HEK293T (cell line): ENCODE measurements around the gene CDK5.

ENCODE experiments used
- BHLHE40 ChIP-seq: fragments of 450-650 bp; IDR thresholded peaks from 2 replicates; pipeline ENCODE4 v1.6.1; 2016; ENCODE audit warnings: mild to moderate bottlenecking, moderate library complexity, borderline replicate concordance
- FOXA1 ChIP-seq: fragments of 450-650 bp; IDR thresholded peaks from 2 replicates; pipeline ENCODE4 v1.6.1; 2016; ENCODE audit warnings: mild to moderate bottlenecking
- FOXM1 ChIP-seq: fragments of 450-650 bp; IDR thresholded peaks from 2 replicates; pipeline ENCODE4 v1.6.1; 2017; ENCODE audit warnings: mild to moderate bottlenecking, borderline replicate concordance
- HDGF ChIP-seq: fragments of 450-650 bp; IDR thresholded peaks from 2 replicates; pipeline ENCODE4 v1.6.1; 2017; ENCODE audit warnings: antibody characterized with exemption, borderline replicate concordance
- LEF1 ChIP-seq: fragments of 450-650 bp; IDR thresholded peaks from 2 replicates; pipeline ENCODE4 v1.6.1; 2017; ENCODE audit warnings: mild to moderate bottlenecking, borderline replicate concordance
- NFRKB ChIP-seq: fragments of 450-650 bp; IDR thresholded peaks from 2 replicates; pipeline ENCODE4 v1.6.1; 2016; ENCODE audit warnings: mild to moderate bottlenecking, moderate library complexity
- SP1 ChIP-seq: fragments of 450-650 bp; IDR thresholded peaks from 2 replicates; pipeline ENCODE4 v1.6.1; 2017
- SUZ12 ChIP-seq: fragments of 450-650 bp; IDR thresholded peaks from 2 replicates; pipeline ENCODE4 v1.6.1; 2016; ENCODE audit warnings: mild to moderate bottlenecking
- TARDBP ChIP-seq: fragments of 450-650 bp; IDR thresholded peaks from 2 replicates; pipeline ENCODE4 v1.6.1; 2016
- ZNF384 ChIP-seq: fragments of 450-650 bp; IDR thresholded peaks from 2 replicates; pipeline ENCODE4 v1.6.1; 2016

- TF ChIP-seq TARDBP, result no peak
- no peak for TF ChIP-seq BHLHE40
- TF ChIP-seq NFRKB, result no peak
- no peak for TF ChIP-seq ZNF384
- TF ChIP-seq HDGF, result no peak
- no peak for TF ChIP-seq FOXM1
- no peak for TF ChIP-seq LEF1
- TF ChIP-seq SUZ12, result no peak
- no peak for TF ChIP-seq FOXA1
- TF ChIP-seq SP1, result no peak
Measured at GRCh38 chr7:151015967-151016366, 41.7 kb downstream of the CDK5 start.
